Measurements from ENCODE around the gene CYBRD1. TPM values are rescaled to one million over a fixed set of nuclear protein-coding genes. Genes with fewer than 3 reads are reported as not detected.

Gene CYBRD1
- 140 and 148 TPM in 2 replicates for total RNA-seq
- long read RNA-seq, full-length matches to known transcripts = 242 of 301 reads
- long read RNA-seq, partial matches to known transcripts = 5 of 301 reads
- long read RNA-seq, other reads (novel, unspliced or antisense) = 54 of 301 reads

- Mint-ChIP-seq H3K4me3 (ENCODE audit: unreplicated experiment) (peak within 1 kb of the TSS; percentile 93), H3K27me3 (ENCODE audit: unreplicated experiment) (no peaks in the 10 kb centered on the region), H3K27ac (ENCODE audit: unreplicated experiment) (peak within 1 kb of the TSS; percentile 94), H3K9me3 (ENCODE audit: unreplicated experiment) (no peaks in the 10 kb centered on the region), H3K4me1 (ENCODE audit: unreplicated experiment) (peaks cover 30% of the 10 kb centered on the region), H3K36me3 (ENCODE audit: unreplicated experiment) (peaks cover 7% of the 10 kb centered on the region)
- no peak for TF ChIP-seq CTCF (IDR thresholded peaks at IDR 0.05)
- DNase-seq (ENCODE audit: extremely low spot score, unreplicated experiment) = peak; percentile 88
These were observed at the start of gene CYBRD1 for GRCh38 chr2:171522052-171522787. Gene CYBRD1, plus strand, starts transcription at chr2:171522474. Its CDS starts 72 bp downstream, at chr2:171522546.

GRCh38 chr2:171475979-171476378, 46.3 kb upstream of the CYBRD1 start:
- H3K4me1 Mint-ChIP-seq (ENCODE audit: unreplicated experiment) = no peaks in the 10 kb centered on the region
- DNase-seq (ENCODE audit: extremely low spot score, unreplicated experiment) = no peak
- H3K27ac Mint-ChIP-seq (ENCODE audit: unreplicated experiment) = no peak overlapping the region
- H3K27me3 Mint-ChIP-seq (ENCODE audit: unreplicated experiment) = no peaks in the 10 kb centered on the region
- no peaks in the 10 kb centered on the region for H3K9me3 Mint-ChIP-seq (ENCODE audit: unreplicated experiment)
- no peak for TF ChIP-seq CTCF (IDR thresholded peaks at IDR 0.05)
- no peak overlapping the region for H3K4me3 Mint-ChIP-seq (ENCODE audit: unreplicated experiment)
- peaks cover 53% of the 10 kb centered on the region for H3K36me3 Mint-ChIP-seq (ENCODE audit: unreplicated experiment)

- no peak overlapping the region for H3K4me3 Mint-ChIP-seq (ENCODE audit: unreplicated experiment)
- no peak for DNase-seq (ENCODE audit: extremely low spot score, unreplicated experiment)
- no peaks in the 10 kb centered on the region for H3K9me3 Mint-ChIP-seq (ENCODE audit: unreplicated experiment)
- H3K27ac Mint-ChIP-seq (ENCODE audit: unreplicated experiment) = no peak overlapping the region
- peaks cover 5% of the 10 kb centered on the region for H3K4me1 Mint-ChIP-seq (ENCODE audit: unreplicated experiment)
- no peak for TF ChIP-seq CTCF (IDR thresholded peaks at IDR 0.05)
- H3K36me3 Mint-ChIP-seq (ENCODE audit: unreplicated experiment) = peaks cover 51% of the 10 kb centered on the region
- H3K27me3 Mint-ChIP-seq (ENCODE audit: unreplicated experiment) = no peaks in the 10 kb centered on the region
These were observed 43.9 kb upstream of the CYBRD1 start for GRCh38 chr2:171478345-171478744.

GRCh38 chr2:171479154-171479814, 43.0 kb upstream of the CYBRD1 start:
- no peak for DNase-seq (ENCODE audit: extremely low spot score, unreplicated experiment)
- no peaks in the 10 kb centered on the region for H3K9me3 Mint-ChIP-seq (ENCODE audit: unreplicated experiment)
- no peaks in the 10 kb centered on the region for H3K27me3 Mint-ChIP-seq (ENCODE audit: unreplicated experiment)

More at GRCh38 chr2:171479154-171479814, 43.0 kb upstream of the CYBRD1 start:
- Mint-ChIP-seq H3K27ac (ENCODE audit: unreplicated experiment) (no peak overlapping the region), H3K4me3 (ENCODE audit: unreplicated experiment) (no peak overlapping the region), H3K4me1 (ENCODE audit: unreplicated experiment) (peaks cover 5% of the 10 kb centered on the region), H3K36me3 (ENCODE audit: unreplicated experiment) (peaks cover 48% of the 10 kb centered on the region)
- TF ChIP-seq CTCF (IDR thresholded peaks at IDR 0.05) = no peak

Data from osteocyte (in vitro differentiated cells).